Measurements from ENCODE around the gene NPFFR1.
A peak's percentile ranks its signal among the peaks of the same experiment; 100 is the strongest.
"Not testable (repeated sequence)": the region's sequence is repeated elsewhere in the genome, so short reads cannot be mapped to it uniquely, and the experiment has no call there.

NPFFR1 gene

DNA sequence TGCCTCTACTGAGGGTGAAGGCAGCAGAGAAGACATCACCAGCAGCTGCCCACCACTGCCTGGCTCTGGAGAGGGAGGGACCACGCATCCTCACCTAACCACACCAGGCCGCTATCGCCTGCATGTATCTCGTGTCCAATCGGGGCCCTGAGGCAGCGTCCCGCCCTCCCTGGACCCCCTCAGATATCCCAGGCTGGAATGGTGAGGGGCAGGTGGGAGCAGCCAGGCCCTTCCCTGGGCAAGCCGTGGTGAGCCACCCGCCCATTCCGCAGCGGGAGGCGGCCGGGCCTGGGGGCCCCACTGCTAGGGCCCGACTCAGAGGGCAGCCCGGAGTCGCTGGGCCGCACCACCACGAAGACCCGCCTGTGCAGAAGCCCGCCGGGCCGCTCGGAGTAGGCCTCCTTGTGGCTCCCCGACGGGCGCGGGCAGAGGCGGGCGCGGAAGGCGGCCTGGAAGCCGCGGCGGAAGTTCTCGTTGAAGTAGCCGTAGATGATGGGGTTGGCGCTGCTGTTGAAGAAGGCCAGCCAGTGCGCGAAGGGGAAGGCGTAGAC is 29.0 kb downstream of the NPFFR1 start:
- DNase-seq, result no peak

DNA sequence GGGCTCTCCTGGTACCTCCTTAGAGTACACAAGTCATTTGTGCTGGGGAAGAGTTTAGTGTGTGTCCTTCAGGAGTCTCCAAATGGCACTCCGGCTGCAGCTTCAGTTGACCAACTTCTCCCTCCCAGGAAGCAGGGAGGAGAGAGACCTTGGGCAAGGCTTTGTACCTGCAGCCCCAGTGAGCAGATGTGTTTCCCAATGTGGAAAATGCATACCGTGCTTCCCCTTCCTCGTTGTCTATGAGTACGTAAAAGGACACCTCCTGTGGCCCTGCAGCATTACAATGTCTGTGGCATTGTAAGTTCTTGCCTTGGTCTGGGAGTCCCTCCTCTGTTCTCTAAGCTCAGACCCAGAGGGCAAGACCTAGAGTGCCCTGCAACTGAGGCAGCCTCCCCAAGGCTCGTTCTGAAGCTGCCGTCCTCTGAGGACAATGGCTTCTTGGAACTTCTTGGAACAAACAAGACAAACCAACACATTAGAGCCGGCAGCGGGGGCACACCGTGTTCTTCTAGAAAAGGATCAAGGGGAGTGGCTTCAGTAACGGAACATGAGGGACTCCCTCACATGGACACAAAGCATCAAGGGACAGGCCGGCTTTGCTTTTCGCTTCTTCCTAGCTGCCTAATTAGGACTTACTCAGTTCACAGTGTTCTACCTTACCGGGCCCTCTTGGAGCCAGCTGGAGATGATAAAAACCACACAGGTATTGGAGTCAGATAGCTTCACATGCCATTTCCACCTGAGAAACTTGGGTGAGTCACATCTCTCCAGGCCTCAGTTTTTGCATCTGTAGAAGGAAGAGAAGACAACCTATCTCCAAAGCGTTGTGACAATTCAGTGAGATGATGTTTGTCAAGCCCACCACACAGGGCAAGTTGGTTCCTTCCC is 29.7 kb downstream of the NPFFR1 start:
- no peak for DNase-seq

DNA sequence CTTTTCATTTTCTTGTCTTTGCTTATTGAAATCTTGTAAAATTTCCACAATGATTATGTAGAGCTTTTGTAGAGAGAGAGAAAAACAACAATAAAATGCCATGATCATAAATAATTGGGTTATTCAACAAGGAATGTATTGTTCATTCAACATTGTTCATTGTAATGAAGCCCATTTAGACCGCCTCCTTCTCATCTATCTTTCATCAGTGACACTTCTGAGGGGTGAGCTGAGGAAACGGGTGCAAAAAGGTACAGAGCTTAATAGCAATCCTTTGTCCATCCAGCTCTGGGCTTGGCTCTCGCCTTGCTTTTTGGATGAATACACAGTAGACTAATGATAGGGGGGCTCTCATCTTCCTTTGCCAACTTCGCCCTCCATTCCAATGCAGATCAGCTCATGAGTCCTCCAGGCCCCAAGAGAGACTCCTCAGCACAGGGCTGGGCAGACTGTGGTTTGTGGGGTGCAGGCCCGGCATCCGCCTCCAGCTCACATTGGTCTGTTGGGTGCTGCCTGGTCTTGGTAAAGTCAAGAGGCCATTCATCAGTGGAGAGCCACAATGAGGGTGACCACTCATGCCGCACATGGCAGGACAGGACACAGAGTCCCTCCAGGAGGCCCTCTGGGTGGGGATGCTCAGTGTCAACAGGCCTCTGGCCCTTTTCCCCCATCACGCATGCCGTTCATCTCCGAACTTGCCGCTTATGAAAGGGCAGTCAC is 32.7 kb downstream of the NPFFR1 start:
- no peak for DNase-seq

DNA sequence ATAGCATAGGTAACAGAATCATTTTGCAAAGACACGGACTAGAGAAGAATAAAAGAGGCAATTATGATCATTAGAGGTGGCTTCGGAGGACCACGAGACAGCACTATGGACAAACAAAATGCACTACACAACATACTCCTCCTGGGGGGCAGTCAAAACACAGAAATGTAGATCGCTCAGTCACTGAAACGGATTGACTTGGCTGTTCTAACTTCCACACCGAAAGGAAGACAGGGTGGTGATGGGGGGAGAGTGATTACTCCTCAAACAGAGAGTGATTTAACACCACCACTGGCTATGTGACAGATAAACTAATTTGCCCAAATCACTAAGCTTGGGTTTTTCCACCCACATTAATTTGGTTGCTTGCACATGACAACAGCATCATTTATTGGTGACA is 36.4 kb downstream of the NPFFR1 start:
- DNase-seq, result no peak

DNA sequence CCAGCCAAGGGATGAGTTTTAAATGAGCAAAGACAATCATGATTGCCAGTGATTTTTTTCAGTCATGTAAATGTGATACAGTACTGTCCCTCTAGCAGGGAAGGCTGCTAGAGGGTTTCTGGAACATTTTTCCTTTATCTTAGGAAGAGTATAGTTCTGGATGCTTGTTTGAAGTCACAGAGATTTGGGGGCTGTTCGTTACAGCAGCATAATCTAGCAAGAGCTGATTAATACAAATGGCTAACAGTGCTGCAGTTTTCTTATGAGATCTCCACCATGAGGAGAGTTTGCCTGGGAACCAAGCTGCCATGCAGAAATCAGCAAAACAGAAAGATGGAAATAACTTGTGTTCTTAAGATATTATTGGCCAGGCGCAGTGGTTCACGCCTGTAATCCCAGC is 42.7 kb downstream of the NPFFR1 start:
- DNase-seq, result no peak

DNA sequence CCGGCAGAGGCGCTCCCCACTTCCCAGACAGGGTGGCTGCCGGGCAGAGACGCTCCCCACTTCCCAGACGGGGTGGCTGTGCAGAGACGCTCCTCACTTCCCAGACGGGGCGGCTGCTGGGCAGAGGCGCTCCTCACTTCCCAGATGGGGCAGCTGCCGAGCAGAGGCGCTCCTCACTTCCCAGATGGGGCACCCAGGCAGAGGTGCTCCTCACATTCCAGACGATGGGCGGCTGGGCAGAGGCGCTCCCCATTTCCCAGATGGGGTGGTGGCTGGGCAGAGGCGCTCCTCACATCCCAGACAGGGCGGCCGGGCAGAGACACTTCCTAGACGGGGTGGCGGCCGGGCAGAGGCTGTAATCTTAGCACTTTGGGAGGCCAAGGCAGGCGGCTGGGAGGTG is 43.8 kb downstream of the NPFFR1 start:
- DNase-seq, result not testable (repeated sequence)

DNA sequence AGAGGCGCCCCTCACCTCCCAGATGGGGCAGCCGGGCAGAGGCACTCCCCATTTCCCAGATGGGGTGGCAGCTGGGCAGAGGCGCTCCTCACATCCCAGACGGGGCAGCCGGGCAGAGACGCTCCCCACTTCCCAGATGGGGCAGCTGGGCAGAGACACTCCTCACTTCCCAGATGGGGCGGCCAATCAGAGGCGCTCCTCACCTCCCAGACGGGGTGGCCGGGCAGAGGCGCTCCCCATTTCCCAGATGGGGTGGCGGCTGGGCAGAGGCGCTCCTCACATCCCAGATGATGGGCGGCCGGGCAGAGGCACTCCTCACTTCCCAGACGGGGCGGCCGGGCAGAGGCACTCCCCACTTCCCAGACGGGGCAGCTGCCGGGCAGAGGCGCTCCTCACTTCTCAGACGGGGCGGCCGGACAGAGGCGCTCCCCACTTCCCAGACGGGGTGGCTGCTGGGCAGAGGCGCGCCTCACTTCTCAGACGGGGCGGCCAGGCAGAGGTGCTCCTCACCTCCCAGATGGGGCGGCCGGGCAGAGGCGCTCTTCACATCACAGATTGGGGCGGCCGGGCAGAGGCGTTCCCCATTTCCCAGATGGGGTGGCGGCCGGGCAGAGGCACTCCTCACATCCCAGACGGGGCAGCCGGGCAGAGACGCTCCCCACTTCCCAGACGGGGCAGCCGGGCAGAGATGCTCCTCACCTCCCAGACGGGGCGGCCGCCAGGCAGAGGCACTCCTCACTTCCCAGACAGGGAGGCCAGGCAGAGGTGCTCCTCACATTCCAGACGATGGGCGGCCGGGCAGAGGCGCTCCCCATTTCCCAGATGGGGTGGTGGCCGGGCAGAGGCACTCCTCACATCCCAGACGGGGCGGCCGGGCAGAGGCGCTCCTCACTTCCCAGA is 44.5 kb downstream of the NPFFR1 start:
- DNase-seq, result not testable (repeated sequence)

DNA sequence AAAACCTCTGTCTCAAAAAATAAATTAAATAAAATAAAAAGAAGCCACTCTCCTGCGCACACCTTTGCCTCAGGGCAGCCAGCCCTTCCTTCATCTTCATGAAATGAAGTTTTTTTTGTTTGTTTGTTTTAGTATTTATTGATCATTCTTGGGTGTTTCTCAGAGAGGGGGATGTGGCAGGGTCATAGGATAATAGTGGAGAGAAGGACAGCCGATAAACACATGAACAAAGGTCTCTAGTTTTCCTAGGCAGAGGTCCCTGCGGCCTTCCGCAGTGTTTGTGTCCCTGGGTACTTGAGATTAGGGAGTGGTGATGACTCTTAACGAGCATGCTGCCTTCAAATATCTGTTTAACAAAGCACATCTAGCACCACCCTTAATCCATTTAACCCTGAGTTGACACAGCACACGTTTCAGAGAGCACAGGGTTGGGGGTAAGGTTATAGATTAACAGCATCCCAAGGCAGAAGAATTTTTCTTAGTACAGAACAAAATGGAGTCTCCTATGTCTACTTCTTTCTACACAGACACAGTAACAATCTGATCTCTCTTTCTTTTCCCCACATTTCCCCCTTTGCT is 45.8 kb downstream of the NPFFR1 start:
- not testable (repeated sequence) for DNase-seq

DNA sequence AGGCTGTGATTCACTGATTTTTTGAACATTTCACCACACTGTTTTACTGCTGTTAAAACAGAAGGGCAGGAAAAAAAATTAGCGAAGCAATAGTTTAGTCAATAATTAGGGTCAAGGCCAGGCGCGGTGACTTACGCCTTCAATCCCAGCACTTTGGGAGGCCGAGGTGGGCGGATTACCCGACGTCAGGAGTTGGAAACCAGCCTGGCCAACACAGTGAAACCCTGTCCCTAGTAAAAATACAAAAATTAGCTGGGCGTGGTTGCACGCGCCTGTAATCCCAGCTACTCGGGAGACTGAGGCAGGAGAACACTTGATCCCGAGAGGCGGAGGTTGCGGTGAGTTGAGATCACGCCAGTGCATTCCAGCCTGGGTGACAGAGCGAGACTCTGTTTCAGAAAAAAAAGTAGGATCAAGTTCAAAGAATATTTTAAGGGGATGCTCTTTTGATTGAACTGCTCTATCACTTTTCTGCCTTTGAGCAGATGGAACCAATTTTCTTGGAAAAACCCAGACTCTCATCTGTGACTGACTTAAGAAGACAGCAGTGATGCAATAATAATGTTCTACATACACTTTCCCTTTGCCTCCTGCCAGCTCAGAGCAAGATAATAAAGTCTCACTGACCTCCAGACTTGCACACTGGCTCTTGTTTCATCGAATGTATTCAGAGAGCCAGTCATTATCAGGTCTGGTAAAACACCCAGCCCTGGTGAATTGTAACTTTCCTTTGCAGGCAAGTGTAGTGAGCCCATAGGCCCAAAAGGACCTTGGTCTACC is 48.9 kb downstream of the NPFFR1 start:
- no peak for DNase-seq

DNA sequence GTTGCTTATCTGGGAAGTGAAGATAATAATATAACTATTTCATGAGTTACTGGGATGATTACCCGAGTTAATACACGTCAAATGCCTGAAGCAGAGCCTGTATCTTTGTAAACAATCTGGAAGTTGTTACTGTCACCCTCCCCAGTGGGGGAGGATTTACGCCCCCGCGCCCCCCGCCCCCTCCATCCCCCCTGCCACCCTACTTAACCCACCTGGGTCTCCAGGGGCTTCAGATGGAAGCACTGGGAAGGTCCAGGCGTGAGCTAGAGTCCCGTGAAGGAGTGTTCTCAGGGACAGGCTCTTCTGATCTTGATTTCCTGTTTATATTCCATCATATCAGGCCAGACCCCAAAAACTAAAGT is 49.9 kb downstream of the NPFFR1 start:
- DNase-seq, result no peak

DNA sequence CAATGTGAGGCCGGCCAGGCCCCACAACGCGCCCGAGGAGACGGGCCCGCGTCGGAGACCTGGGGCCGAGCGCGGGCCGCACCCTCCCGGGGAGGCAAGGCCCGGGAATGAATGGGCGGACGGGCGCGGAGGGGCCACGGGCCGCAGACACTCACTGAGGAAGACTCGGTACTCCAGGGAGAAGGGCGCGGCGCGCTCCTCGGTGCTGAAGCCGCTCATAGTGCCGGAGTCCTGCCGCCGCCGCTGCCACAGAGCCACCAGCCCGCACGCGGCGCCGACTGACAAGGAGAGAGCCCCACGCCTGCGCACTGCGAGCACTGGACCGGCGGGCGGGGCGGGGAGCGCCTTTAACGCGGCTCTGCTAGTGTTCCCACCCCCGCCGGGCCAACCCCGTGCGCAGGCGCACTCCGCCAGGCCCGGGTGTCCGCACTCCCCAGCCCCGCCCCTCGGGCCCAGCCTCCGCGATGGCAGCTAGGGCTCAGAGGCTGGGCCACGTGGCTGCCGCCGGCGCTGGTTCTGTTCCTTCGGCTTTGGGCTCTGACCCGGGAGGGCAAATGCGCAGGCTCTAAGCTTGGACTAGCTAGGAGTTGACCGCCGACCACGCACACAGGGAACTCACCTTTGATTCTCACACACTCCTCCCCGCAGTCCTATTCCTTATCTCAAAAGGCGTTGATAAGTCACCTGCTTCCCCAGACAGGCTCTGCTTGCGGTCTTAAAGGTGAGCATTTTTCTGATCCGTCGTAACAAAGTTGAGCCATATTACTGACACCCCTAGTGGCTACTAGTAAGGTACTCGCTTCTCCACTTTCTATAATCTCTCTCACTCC is 50.5 kb downstream of the NPFFR1 start, which contains the start of gene PPA1:
PPA1 (minus strand) TSS at position 321 of the 830 bp plus-strand sequence; CDS start at position 219, 102 bp downstream.
- peak; percentile 82 for DNase-seq

DNA sequence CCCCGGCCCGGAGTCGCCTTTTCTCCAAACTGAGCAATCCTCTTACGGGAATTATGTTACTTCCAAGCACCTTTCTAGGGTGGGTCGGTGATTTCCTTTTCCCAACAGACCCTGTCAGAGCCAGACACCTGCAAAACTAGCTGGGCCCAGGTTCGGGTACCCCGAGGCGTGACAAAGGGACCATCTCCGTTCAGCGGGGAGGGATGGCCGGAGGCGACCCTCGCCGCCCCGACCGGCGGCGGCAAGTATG is 51.0 kb downstream of the NPFFR1 start:
- no peak for DNase-seq

DNA sequence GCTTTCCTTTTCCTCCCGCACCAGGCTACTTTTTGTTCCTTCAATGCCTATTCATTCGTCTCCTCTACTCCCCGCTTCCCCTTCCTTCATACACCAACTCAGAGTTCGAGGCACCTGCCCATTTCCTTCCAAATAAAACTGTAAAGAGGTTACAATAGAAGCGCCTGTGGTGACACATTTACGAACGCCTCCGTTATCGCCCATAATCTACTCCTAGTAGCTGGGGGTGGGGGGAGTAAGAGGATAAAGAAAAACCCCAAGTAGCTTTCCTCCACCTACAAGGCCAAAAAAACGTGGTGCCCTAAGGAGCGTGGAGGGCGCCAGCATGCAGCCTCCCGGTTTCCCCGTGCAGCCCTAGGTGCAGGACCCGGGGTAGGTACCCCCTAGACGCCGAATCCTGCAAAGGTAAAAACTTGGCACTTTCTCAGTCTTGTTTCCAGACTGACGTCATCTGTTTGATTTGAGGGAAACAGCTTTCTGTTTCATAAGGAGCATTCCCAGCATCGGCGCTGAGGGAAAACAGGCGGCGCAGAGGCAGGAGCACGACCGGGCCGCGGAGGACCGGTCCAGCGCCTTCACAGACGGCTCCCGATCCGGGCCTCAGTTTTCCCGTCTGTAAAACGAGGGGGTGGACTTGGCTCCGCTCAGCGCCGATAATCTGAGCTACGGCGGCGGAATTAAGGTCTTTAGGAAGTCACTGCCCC is 51.5 kb downstream of the NPFFR1 start:
- DNase-seq, result no peak

DNA sequence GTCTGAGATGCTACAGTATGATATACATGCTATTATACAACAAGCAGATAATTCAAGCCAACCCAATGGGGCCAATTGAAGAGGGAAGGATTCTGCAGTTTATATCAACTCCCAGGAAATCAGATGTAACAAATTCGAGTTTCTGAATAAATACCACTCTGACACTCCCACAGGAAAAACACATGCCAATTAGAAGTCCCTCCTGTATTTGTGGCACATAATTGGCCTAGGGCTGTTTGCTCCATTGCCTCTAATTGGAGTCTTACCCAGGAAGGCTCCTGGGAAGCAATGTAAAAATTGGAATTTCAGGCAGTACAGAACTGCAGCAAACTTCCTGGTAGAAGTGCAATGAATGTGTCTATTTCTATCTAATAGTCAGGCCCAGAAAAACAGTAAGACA is 55.3 kb downstream of the NPFFR1 start:
- DNase-seq, result no peak

DNA sequence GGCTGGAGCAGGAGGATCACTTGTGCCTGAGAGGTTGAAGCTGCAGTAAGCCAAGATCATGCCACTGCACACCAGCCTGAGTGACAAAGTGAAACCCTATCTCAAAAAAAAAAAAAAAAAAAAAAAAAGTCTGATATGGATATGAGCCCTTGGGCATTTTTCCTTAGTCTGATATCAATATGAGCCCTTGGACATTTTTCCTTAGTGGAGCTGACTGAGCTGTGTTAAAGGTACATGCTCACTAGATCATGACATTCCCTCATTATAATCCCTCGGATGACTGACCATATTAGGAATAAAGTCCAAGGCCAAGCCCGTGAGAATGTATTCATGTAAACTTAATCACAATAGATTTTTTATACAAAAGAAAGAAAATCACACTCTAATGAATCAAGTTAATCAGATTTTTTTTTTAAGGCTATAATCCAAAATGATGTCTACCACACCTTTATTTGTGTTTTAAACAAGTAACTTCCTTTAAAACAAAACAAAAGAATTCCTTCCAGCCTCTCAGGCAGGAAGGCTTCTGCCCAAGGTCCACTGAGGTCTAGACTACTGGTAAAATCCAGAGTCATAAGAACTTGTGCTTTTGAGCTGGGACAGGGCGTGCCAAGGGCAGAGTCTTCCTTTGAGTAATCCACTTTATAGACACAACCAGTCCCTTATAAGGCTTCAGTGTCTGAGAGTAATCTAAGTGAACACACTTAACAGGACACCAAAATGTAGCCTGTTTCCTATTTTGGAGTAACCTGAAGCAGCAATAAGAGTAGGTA is 56.1 kb downstream of the NPFFR1 start:
- DNase-seq, result no peak

DNA sequence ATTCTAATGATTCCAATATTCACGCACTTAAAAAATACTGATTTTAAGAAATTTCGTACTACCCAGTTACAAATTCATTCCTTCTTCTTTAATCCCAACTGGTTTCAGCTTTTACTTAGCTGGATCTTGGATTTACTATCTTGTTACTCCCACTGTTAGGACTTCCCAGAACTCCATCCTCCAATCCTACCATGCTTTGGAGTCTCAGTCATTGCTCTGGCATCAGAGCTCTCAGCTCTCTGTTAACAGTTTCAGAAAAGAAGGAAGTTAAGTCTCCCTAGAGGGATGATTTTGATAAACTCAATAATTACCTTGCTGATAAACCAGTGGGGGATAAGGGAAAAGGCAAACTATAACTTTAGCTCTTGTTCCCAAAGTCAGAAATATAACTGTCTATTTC is 60.1 kb downstream of the NPFFR1 start:
- no peak for DNase-seq

DNA sequence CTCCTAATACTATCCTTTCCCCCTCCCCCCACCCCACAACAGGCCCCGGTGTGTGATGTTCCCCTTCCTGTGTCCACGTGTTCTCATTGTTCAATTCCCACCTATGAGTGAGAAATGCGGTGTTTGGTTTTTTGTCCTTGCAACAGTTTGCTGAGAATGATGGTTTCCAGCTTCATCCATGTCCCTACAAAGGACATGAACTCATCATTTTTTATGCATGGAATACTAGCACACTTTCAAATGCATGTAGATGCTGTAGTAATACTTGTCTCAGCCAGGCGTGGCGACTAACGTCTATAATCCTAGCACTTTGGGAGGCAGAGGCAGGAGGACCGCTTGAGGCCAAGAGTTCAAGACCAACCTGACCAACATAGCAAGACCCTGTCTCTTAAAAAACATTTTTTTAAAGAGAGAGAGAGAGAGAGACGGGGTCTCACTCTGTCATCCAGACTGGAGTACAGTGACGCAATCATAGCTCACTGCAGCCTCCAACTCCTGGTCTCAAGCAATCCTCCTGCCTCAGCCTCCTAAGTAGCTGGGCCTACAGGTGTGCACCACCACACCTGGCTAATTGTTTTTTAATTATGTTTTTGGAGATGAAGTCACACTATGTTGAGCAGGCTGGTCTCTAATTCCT is 60.9 kb downstream of the NPFFR1 start:
- not testable (repeated sequence) for DNase-seq

DNA sequence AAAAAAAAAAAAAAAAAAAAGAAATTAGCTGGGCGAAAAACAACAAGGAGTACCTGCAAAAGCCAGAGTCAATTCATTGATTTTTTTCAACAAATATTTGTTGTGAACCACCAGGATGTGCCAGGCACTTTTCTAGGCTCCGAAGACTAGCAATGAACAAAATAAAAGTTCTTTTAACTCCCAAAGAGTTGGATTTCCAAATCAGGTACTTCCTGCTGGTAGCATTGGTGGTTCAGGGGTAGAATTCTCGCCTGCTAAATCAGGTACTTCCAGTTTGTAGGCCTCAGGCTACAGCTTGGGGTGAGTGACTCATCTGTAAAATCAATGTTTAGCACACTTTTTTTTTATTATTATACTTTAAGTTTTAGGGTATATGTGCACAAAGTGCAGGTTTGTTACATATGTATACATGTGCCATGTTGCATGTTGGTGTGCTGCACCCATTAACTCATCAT is 61.4 kb downstream of the NPFFR1 start:
- DNase-seq, result no peak

DNA sequence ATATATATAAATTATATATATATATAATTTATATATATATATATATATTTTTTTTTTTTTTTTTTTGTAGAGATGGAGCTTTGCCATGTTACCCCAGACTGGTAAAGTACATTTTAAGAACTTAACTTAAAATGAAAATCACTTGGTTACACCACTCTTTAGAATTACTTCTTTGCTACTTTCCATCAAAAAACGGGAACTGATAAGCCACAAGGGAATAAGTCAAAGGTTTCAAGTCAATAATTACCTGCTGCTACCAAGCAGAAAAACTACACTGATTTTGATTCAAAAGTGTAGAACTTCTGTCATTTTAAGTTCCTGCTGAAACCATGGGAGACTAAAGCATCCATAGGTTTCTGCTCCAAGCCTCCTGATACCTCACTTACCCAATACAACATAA is 62.8 kb downstream of the NPFFR1 start:
- no peak for DNase-seq

All from NCI-H446 treated with DMSO at 0.1 percent for 48 hours (cell line).